HG03439 (cell line): ENCODE measurements around the gene SMAP2.

Experiments
- ATAC-seq: cut with Tn5 transposase; IDR thresholded peaks from one replicate; pipeline ENCODE4 v1.9.1; 2021; ENCODE audit warnings: mild to moderate bottlenecking, moderate library complexity; ENCODE audit not compliant: unreplicated experiment

Gene SMAP2

DNA sequence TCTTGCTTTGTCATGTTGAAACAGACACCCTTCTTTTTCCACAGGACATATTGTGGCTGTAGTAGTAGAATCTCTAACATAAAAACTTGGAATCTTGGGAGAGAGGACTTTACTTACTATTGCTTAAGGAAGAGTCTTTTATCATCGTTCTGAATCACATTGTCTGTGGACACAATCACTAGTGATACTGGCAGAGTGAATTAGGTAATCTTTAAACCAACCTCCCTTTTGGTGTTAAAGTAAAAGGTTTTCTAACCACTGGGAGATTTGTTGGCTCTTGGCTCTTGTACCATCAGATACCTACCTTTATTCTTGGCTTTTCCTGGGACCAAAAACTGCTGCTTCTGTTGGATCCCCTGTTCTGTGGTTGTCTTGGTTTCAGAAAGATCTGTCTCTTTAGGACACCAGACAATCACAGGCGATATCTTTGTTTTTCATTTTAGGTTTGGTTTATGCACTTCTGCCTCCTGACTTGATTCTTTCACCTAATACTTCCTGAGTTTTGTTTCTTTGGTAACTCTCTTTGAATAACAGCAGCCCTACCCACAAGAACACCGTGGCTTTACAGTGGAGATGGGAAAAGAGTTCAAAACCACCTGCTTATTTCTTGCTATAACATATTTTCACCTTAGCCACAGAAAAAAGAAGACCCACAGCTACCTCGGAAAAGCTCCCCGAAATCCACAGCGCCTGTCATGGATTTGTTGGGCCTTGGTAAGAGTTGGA lies 40.2 kb downstream of the SMAP2 start:
- ATAC-seq = no peak

DNA sequence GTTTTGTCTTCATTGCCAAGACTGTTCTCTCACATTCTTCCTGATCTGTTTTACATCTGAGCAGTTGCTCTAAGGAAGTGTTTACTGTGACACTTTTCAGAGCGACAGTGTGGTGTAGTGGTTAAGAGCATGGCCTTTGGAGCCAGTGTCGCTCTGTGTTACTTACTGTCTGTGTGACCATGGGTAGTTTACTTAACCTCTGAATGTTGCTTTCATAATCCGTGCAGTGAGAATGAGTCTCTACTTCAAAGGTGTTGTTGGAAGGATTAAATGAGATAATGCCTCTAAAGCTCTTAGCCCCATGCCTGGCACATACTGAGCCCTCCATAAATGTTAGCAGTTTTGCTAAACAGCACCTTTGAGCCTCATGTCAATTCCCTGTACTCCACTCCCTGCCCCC lies 40.8 kb downstream of the SMAP2 start:
- no peak for ATAC-seq

DNA sequence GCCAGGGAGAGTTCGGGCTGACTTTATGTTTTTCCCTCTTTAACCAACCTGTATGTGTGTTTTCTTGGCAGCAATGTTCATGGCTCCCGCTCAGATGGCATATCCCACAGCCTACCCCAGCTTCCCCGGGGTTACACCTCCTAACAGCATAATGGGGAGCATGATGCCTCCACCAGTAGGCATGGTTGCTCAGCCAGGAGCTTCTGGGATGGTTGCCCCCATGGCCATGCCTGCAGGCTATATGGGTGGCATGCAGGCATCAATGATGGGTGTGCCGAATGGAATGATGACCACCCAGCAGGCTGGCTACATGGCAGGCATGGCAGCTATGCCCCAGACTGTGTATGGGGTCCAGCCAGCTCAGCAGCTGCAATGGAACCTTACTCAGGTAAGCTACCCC lies 43.2 kb downstream of the SMAP2 start:
- no peak for ATAC-seq

- no peak for ATAC-seq
Measured at GRCh38 chr1:40421431-40422384, 48.2 kb downstream of the SMAP2 start.

- no peak for ATAC-seq
Measured at GRCh38 chr1:40422630-40423263, 49.2 kb downstream of the SMAP2 start.

DNA sequence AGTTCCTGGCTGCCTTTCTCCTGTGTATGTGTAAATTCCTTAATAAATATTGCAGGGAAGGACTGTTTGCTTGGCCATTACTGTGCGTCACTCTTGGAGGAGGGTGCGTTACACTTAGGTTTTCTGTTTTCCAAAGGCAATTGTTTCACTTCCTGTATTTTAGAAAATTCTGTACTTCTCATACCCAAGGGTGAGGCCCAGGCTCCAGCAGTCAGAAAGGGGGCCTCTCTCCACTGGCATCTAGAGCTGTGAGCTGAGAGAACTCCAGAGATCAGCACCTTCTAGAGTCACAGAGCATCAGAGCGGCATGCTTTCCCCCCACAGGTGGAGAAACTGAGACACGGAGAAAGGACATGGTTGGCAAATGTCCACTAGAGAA lies 49.7 kb downstream of the SMAP2 start:
- no peak for ATAC-seq

GRCh38 chr1:40423951-40424618 lies 50.6 kb downstream of the SMAP2 start:
- no peak for ATAC-seq

GRCh38 chr1:40425198-40425597 lies 51.7 kb downstream of the SMAP2 start:
- ATAC-seq = no peak

DNA sequence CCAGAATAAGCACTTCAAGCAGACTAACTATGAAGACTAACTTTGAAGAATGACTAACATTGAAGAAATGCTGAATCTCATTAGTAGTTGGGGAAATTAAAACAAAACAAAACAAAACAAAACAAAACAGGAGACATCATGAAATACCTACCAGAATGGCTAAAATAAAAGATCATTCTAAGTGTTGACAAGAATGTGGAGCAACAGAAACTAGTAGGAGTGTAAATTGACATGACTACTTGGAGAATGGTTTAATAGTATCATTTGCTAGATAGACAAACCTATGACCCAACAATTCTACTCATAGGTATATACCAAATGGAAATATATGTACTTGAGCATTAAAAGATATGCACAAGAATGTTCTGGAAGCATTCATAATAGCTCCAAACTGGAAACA lies 57.9 kb downstream of the SMAP2 start:
- no peak for ATAC-seq

- ATAC-seq = no peak
Measured at GRCh38 chr1:40432644-40433390, 59.3 kb downstream of the SMAP2 start.

- ATAC-seq = no peak
Measured at GRCh38 chr1:40435471-40435870, 61.9 kb downstream of the SMAP2 start.

DNA sequence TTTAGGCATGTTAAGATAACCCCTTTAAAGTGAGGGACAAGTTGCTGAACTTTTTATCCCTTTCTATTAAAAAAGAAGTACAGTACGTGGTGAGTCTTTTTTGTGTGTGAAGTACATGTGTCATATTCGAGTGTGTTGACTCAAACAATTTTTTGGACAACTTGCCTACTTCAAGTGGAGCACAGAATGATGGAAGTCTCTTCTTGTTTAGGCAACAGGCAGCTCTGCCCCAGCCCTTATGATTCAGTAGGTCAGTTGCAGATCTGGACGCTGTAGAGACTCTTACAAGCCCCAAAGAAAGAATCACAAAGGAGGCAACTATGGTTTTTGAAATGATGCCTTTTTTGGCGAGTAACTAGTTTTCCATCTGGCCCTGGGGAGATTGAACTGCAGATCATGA lies 62.3 kb downstream of the SMAP2 start:
- ATAC-seq = no peak

DNA sequence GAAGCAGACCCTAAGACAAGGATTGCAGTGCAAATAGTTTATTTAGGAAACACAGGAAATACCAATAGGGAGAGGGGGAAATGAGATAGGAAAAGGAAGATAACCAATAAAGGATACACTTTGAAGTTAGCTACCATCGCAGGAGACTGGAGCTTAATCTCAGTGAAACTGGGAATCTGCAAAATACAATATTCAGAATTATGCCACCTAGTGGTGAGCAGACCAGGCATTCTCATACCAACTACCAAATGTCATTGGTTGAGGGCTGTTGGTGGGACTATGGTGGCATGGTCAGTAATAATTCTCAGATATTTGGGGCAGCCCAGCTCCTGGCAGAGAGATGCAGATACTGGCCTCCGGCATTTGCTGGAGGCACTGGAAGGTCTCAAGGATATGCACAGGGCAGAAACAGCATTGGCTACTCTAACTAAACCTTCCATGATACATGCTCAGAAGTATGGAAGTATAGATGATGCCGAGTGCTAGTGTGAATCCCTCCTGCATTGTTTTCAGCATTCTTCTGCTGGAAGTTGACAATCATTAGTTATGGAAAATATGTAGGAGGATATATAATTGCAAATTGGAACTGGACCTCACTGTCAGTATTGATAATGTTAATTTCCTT lies 65.0 kb downstream of the SMAP2 start:
- no peak for ATAC-seq

GRCh38 chr1:40439247-40439646 lies 65.7 kb downstream of the SMAP2 start:
- no peak for ATAC-seq

DNA sequence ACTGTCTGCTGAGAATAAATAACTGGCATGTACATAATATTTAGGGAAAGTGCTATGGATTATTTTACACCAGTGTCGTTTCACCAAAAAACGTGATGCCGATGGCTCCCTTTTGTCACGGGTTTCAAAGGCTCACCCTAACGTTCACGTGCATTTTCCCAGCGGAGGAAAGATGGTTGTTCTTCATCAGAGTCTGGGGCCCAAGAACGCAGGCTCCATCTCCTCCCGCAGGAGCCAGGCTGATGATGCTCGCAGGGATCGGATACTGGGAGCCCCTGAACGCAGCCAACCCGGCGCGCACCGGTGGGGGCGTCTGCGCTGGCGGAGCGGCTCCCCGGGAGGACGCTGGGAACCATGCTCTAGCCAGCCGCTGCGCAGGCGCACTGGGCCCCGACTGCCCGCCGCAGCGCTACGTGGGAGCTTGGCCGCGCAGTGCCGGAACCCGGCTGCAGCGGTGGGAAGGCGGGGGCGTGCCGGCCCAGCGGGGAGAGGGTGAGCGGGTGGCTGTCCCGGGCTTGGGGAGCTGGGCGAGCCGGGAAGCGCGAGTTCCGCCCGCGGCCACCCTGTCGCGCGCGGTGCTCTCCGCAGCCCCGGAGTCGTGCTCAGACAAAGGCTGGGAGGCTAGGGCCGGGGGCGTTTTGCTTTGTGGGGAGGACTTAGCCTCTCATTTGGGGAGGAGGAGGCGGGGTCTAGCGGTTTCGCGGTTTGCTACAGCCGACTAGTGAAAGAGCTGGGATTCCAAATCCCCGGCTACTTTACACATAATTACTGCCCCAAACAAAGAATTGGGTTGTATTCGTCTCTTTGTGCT lies 76.4 kb downstream of the SMAP2 start, which contains the start of gene ZFP69B:
ZFP69B (plus strand) TSS at position 793 of the 811 bp plus-strand sequence. CDS start 486 bp downstream, outside the sequence.
- ATAC-seq = peak; percentile 76

- ATAC-seq = peak; percentile 40
Measured at GRCh38 chr1:40450495-40451237, 77.1 kb downstream of the SMAP2 start.

- ATAC-seq = peak; percentile 27
Measured at GRCh38 chr1:40451238-40451585, 77.7 kb downstream of the SMAP2 start.

DNA sequence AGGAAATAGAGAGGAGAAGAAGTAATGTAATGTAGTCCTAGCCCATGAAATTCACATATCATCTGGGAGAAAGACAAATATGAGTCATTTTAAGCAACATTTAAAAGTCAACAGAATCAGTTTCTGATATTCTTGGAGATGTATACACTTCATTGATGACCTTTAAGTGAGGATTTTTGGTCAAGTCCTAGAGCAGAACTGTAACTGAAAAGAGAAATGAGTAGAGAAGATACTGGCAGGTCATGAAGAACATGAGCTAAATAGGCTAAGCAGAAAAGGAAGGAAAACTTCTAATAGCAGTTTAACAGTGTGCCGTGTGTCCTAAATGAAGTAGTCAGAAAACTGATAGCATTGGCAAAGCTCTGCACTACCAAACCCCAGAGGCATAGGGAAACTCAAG lies 81.3 kb downstream of the SMAP2 start:
- ATAC-seq = no peak
